HL-60 (cell line): ENCODE measurements around the gene CLDN6.

Experiments
- CTCF ChIP-seq: IDR thresholded peaks from one replicate; pipeline ENCODE4 v1.5.1; 2011; ENCODE audit warnings: low read length, control low read depth, inconsistent platforms; ENCODE audit not compliant: insufficient read depth
- GABPA ChIP-seq: IDR thresholded peaks from 2 replicates; pipeline ENCODE4 v1.6.1; 2012; ENCODE audit warnings: low read depth
- POLR2AphosphoS5 ChIP-seq: IDR thresholded peaks from 2 replicates; pipeline ENCODE4 v1.6.1; 2012; ENCODE audit warnings: low read depth
- REST ChIP-seq: IDR thresholded peaks from 2 replicates; pipeline ENCODE4 v1.6.1; 2012; ENCODE audit warnings: low read depth; ENCODE audit not compliant: insufficient replicate concordance
- SPI1 ChIP-seq: IDR thresholded peaks from 2 replicates; pipeline ENCODE4 v1.6.1; 2012; ENCODE audit warnings: low read depth, mild to moderate bottlenecking, borderline replicate concordance

GRCh38 chr16:3062553-3062952, 44.6 kb upstream of the CLDN6 start:
- TF ChIP-seq CTCF (no peak), POLR2AphosphoS5 (no peak), REST (no peak), GABPA (no peak), SPI1 (no peak)
